GM12892 (cell line): ENCODE results near the gene CCDC152.

Experiments used
- POLR2A ChIP-seq: IDR thresholded peaks from 2 replicates; pipeline ENCODE4 v1.6.1; 2011; ENCODE audit warnings: low read depth, low read length, control low read depth
- TAF1 ChIP-seq: IDR thresholded peaks from 2 replicates; pipeline ENCODE4 v1.6.1; 2011; ENCODE audit warnings: low read depth, mild to moderate bottlenecking, control low read depth, low read length, borderline replicate concordance

DNA sequence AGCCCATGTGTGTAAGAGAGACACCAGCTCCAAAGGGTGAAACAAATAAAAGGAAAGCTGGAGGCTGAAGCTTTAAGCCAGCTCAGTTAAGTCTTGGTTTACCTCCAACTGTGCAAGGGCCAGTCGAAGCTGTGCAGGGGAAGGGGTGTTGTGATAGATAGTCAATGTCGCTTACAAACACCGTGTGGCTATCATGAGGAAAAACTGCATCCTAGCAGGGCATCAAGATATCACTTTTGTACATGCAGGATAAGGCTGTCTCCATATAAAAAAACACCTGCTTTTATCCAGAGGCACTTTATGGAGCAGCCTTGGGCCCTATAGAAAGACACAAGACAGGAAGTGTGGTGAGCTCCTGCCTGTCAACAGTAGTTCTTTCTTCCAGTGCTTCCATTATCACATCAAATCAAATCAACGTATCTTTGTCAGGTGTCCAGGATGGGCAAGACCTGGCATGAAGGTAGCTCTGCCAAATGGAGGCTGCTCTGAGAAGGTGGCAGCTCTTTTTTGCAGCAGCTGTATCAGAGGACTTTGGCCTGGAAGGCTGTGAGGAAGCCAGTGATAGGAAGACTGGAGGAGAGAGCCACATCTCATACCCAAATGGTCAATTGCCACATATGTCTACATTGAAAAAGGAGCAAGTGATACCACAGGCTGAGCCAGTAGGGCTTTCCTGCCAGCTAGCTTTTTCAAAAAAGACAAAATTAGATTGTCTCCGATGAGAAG is 84.4 kb downstream of the CCDC152 start:
- TF ChIP-seq TAF1 (no peak), POLR2A (no peak)
